Measurements from ENCODE around the gene GIPR.
"Not testable (repeated sequence)": the region's sequence is repeated elsewhere in the genome, so short reads cannot be mapped to it uniquely, and the experiment has no call there.

GIPR gene

GRCh38 chr19:45645631-45646344, 22.2 kb upstream of the GIPR start:
- DNase-seq = no peak

GRCh38 chr19:45646345-45646698, 21.7 kb upstream of the GIPR start:
- no peak for DNase-seq

DNA sequence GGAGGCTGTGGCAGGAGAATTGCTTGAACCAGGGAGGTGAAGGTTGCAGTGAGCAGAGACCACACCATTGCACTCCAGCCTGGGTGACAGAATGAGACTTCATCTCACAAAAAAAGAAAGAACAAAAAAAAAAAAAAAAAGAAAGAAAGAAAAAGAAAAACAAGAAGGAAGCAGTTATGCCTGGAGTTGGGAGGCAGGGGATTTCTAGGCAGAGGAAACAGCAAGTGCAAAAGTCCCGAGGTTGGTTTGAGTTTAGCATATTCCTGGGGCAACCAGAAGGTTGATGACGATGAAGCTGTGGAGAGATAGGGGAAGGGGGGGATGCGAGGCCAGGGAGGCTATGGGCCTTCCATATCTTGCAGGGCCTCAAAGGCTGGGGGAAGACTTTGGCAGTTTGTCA, 17.3 kb upstream of the GIPR start:
- no peak for DNase-seq

- no peak for DNase-seq
These were observed 14.4 kb upstream of the GIPR start for GRCh38 chr19:45653634-45654033.

- DNase-seq = no peak
These were observed 12.9 kb upstream of the GIPR start for GRCh38 chr19:45655073-45655472.

DNA sequence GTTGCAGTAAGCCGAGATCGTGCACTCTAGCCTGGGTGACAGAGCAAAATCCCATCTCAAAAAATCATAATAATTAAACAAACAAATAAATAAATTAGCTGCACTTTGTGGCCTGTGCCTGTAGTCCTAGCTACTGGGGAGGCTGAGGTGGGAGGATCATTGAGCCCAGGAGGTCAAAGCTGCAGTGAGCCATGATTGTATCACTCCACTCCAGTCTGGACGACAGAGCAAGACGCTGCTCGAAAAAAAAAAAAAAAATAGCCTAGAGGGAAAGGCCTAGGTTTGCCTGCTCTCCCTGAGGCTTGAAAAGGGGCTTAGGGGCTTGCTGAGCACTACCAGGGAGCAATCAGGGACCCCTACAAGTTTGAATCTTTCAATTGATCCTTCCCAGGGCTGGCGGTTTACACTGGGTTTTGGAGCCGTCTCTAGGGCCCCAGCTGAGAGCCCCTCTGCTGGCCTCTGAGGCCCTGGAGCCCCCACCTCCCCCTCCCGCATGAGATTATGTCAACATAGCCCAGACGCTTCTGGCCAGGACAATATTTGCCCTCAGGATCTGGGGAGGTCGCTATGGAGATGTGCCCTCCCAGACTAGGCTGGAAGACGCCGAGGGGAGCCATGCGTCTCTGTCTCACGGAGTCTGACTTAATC, 10.4 kb upstream of the GIPR start:
- no peak for DNase-seq

DNA sequence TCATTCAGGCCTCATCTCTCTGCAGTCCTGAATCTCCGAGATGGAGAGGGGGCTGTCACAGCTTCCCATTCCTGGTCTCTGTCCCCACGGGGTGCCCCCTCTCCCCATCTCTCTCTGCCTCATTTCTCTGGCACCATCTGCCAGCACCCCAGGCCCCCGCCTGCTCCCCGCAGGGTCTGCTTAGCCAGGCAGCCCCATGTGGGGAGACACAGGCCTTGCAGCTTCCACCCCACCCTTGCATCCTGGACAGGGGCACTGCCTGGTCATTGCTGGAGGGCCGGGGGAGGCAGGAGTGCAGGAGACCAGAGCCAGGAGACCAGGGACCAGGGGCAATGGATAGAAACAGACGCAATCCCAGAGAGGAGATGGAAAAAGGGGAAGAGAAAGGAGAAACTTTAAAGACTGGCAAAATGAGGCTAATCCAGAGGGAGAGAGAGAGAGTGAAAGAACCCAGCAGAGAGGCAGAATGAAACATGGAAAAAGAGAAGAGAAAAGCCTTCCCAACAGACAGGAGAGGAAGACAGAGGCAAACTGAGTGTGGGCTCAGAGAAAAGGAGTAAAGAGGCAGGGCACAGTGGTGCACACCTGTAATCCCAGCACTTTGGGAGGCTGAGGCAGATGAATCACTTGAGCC, 8.8 kb upstream of the GIPR start:
- DNase-seq = no peak

DNA sequence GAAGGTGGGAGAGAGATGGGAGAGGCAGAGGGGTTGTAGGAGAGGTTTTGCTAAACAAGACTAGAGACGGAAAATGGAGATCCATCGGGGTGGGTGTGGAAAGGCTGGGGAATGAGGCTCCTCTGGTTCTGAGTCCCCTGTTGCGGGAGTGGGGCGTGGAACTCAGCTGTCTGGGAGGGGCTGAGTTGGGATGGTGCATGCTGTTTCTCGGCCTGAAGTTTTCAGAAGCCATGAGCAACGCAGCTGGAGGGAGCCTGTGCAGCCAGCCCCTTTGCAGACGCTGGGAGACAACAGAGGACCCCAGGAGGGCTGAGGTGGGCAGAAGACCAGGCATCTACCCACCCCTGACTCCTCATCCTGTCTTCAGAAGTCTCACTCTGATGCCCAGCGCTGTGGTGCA, 7.4 kb upstream of the GIPR start:
- no peak for DNase-seq

DNA sequence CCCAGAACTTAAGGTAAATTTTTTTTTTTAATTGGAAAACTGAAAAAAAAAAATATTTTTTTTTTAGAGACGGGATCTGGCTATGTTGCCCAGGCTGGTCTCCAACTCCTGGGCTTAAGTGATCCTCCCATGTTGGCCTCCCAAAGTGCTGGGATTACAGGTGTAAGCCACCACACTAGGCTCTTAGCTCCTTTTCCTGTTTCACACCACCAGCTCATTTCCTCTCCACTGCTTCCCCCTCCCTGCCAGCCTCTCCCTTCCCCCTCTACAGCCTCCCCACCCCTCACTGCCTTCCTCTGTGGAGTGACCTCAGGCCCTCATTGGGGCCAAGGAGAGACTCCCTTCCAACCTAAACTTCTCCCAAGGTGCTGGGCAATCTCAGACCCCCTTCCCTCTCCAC, 4.2 kb upstream of the GIPR start:
- no peak for DNase-seq

DNA sequence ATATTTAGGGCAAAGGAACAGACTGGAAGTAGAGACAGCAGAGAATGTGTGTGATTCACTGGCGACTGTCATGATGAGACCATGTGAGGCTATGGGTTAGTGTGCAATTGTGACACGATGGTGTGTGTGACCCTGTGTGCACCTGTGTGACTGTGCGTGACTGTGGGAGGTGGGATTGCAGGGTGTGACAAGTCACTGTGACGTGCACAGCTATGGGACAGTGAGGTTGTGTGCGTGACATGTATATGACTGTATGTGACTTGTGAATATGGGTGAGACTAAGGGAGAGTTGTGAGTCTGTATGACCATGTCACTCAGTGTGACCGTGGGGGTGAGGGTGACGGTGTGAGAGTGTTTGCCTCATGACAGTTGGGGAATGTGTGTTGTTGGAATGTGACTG, 3.4 kb upstream of the GIPR start:
- no peak for DNase-seq

DNA sequence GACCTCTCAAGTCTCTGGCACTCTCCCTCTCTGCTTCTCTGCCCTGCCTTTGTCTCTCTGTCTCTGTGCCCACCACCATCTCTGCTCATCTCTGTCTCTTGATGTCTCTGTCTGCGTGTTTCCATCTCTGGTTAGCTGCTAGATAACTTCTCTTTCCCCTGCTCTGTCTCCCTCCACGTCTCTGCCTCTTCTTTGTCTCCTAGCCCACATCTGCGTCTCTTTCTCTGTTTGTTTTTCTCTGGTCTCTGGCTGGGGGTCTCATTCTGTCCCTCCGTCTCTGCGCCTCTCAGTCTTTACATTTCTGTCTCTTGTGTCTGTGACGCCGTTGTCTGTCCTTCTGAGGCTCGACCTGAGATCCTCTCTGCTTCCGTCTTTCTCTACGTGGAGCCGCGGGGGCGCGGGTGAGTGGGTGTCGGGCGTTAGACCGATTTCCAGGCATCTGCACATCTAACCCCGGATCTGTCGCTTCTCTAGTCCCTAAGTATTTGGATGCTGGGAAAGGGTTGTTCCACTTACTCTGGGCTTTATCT, 386 bp downstream of the GIPR start:
- no peak for DNase-seq

GRCh38 chr19:45670670-45671453, 2.8 kb downstream of the GIPR start:
- no peak for DNase-seq

DNA sequence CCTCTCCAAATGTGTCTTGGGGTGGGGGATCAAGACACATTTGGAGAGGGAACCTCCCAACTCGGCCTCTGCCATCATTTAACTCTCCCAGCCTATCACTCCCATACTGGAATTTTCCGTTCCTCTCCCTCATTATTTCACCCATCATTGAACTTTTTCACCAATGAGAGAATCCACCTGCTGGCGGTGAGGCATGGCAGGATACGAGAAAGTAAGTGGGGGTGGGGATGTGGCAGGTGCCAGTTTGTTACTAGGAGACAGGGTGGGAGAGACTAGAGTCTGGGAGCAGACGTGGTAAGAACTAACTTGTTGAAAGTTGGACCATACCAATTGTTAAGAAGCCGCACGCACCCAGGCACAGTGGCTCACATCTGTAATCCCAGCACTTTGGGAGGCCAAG, 6.9 kb downstream of the GIPR start:
- no peak for DNase-seq

DNA sequence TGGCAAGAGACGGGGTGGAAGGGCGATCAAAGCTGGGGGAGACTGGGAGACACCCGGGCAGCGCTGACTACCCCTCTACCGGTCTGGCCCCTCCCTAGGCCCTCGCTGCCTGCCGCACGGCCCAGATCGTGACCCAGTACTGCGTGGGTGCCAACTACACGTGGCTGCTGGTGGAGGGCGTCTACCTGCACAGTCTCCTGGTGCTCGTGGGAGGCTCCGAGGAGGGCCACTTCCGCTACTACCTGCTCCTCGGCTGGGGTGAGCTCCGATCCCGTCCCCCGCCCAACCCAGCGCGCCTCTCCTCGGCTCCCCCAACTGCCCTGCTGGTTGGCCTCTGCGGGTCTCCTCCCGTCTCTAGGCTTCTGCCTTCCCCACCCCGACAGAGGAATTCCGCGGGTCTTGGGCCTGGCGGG, 8.8 kb downstream of the GIPR start:
- no peak for DNase-seq

GRCh38 chr19:45677351-45678230, 9.6 kb downstream of the GIPR start:
- no peak for DNase-seq

GRCh38 chr19:45681391-45682015, 13.5 kb downstream of the GIPR start:
- DNase-seq = peak; percentile 77

DNA sequence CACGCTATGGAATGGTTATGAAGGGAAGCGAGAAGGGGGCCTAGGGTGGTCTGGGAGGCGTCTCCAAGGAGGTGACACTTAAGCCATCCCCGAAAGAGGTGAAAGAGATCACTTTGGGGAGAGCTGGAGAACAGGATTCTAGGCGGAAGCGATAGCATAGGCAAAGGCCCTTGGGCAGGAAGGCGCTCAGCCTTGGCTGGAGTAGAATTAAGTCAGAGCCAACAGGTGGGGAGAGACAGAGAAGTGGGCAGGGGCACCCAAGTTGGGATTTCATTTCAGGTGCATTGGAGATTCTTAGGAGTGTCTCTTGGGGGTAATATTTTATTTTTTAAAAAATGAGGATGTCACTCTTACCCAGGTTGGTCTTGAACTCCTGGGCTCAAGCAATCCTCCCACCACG, 14.1 kb downstream of the GIPR start:
- DNase-seq = no peak

GRCh38 chr19:45682908-45683307, 14.9 kb downstream of the GIPR start:
- DNase-seq = no peak

GRCh38 chr19:45685045-45685444, 17.0 kb downstream of the GIPR start:
- DNase-seq = not testable (repeated sequence)

GRCh38 chr19:45687599-45687998, 19.6 kb downstream of the GIPR start:
- DNase-seq = no peak

- peak; percentile 99 for DNase-seq
These were observed 23.6 kb downstream of the GIPR start, which contains the start of gene SNRPD2 for GRCh38 chr19:45691516-45692186. Gene SNRPD2 (minus strand): TSS chr19:45691953. CDS start chr19:45691888, 65 bp downstream.

All from KG1 (cell line).